ENCODE measurements around the gene FBN1.

Gene FBN1

GRCh38 chr15:48394970-48395369 is 250.5 kb downstream of the FBN1 start:
- no peak overlapping the region for H3K9ac ChIP-seq
- no peak overlapping the region for H2AFZ ChIP-seq
- no peaks in the 10 kb centered on the region for H3K27me3 ChIP-seq (ENCODE audit: control insufficient read depth, insufficient read depth, low read length)
- H3K27ac ChIP-seq = no peak overlapping the region
- no peaks in the 10 kb centered on the region for H3K36me3 ChIP-seq (ENCODE audit: control insufficient read depth, insufficient read depth, low read length)
- no peaks in the 10 kb centered on the region for H3K9me3 ChIP-seq (ENCODE audit: control insufficient read depth, low read length)
- no peaks in the 10 kb centered on the region for H3K79me2 ChIP-seq
- H3K4me2 ChIP-seq (ENCODE audit: low read length) = no peak overlapping the region
- H3K4me3 ChIP-seq (ENCODE audit: low read depth, low read length) = no peak overlapping the region
- no peaks in the 10 kb centered on the region for H3K4me1 ChIP-seq
- TF ChIP-seq, protein P1, sequence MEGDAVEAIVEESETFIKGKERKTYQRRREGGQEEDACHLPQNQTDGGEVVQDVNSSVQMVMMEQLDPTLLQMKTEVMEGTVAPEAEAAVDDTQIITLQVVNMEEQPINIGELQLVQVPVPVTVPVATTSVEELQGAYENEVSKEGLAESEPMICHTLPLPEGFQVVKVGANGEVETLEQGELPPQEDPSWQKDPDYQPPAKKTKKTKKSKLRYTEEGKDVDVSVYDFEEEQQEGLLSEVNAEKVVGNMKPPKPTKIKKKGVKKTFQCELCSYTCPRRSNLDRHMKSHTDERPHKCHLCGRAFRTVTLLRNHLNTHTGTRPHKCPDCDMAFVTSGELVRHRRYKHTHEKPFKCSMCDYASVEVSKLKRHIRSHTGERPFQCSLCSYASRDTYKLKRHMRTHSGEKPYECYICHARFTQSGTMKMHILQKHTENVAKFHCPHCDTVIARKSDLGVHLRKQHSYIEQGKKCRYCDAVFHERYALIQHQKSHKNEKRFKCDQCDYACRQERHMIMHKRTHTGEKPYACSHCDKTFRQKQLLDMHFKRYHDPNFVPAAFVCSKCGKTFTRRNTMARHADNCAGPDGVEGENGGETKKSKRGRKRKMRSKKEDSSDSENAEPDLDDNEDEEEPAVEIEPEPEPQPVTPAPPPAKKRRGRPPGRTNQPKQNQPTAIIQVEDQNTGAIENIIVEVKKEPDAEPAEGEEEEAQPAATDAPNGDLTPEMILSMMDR (IDR thresholded peaks at IDR 0.05) = no peak

DNA sequence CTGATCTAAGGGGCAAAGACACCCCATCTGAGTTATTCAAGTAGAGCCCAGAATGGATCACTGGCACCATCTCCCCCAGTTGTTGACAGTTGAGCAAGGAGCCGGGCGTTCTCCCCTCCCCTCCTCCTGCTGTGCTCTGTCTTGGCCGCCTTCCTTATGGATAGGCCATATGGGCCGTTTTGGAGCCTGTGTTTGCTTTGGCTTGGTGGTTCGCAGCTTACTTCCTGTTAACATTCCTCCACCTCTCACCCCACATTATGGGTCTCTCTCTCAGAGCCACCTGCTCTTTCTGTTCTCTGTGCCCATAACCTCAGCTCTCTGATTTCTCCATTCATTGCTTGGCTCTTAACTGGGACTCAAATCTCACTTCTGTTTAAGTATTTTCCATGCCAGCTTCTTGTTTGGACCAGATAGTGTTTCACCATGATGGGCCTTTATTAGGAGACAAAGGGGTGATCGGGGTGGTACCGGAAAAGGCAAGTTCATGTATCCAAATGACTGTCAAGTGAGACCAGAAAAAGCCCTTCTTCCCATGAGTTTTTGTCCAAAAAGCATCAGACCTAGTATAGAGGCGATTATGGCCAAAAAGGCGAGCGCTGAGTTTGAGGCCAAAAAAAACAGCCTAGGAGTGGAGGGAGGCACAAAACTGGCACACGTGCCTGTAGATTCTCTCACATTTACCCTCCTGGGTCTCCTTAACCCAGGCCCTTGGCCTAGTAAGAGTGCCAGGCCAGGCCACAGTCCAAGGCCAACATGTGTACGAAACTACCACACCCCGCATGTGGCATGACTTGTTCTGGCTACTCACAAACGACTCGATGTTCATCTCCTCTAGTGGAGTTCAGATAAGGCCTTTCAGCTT is 251.6 kb downstream of the FBN1 start:
- H2AFZ ChIP-seq = no peak overlapping the region
- no peaks in the 10 kb centered on the region for H3K27me3 ChIP-seq (ENCODE audit: control insufficient read depth, insufficient read depth, low read length)
- H3K4me3 ChIP-seq (ENCODE audit: low read depth, low read length) = no peak overlapping the region
- H3K9me3 ChIP-seq (ENCODE audit: control insufficient read depth, low read length) = no peaks in the 10 kb centered on the region
- no peak overlapping the region for H3K9ac ChIP-seq
- TF ChIP-seq, protein P1 (IDR thresholded peaks at IDR 0.05) = no peak
- no peaks in the 10 kb centered on the region for H3K36me3 ChIP-seq (ENCODE audit: control insufficient read depth, insufficient read depth, low read length)
- H3K27ac ChIP-seq = no peak overlapping the region
- H3K4me1 ChIP-seq = no peaks in the 10 kb centered on the region
- H3K79me2 ChIP-seq = no peaks in the 10 kb centered on the region
- H3K4me2 ChIP-seq (ENCODE audit: low read length) = no peak overlapping the region

DNA sequence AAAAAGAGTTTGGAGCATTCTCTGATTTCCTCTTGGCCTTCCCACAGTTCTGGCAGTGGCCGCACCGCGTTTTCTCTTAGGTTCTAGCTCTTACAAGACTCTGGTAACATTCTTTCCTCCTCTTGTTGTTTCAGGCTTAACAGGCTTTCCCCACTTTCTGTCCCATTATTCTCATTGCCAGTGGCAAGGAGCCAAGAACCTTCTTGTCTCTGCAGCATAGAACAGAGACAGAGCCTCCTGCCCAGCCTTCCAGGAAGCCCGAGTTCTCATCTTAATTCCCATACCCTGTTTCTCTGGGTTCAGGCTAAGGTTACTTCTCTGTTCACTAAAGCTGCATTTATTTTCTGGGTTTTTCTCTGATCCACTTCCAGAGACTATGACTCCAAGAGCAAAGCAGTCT is 253.2 kb downstream of the FBN1 start:
- Histone ChIP-seq H3K79me2 (no peaks in the 10 kb centered on the region), H3K27ac (no peak overlapping the region), H3K4me3 (ENCODE audit: low read depth, low read length) (no peak overlapping the region), H3K9ac (no peak overlapping the region), H3K27me3 (ENCODE audit: control insufficient read depth, insufficient read depth, low read length) (no peaks in the 10 kb centered on the region), H3K4me1 (no peaks in the 10 kb centered on the region), H2AFZ (no peak overlapping the region), H3K36me3 (ENCODE audit: control insufficient read depth, insufficient read depth, low read length) (no peaks in the 10 kb centered on the region), H3K9me3 (ENCODE audit: control insufficient read depth, low read length) (no peaks in the 10 kb centered on the region), H3K4me2 (ENCODE audit: low read length) (no peak overlapping the region)
- TF ChIP-seq, protein P1 (IDR thresholded peaks at IDR 0.05) = no peak

- no peaks in the 10 kb centered on the region for H3K27me3 ChIP-seq (ENCODE audit: control insufficient read depth, insufficient read depth, low read length)
- H2AFZ ChIP-seq = no peak overlapping the region
- no peak overlapping the region for H3K9ac ChIP-seq
- TF ChIP-seq, protein P1 (IDR thresholded peaks at IDR 0.05) = no peak
- no peak overlapping the region for H3K27ac ChIP-seq
- H3K36me3 ChIP-seq (ENCODE audit: control insufficient read depth, insufficient read depth, low read length) = no peaks in the 10 kb centered on the region
- no peaks in the 10 kb centered on the region for H3K79me2 ChIP-seq
- no peaks in the 10 kb centered on the region for H3K4me1 ChIP-seq
- no peaks in the 10 kb centered on the region for H3K9me3 ChIP-seq (ENCODE audit: control insufficient read depth, low read length)
- no peak overlapping the region for H3K4me2 ChIP-seq (ENCODE audit: low read length)
- H3K4me3 ChIP-seq (ENCODE audit: low read depth, low read length) = no peak overlapping the region
Observed at GRCh38 chr15:48391950-48392349, 253.6 kb downstream of the FBN1 start.

- TF ChIP-seq, protein P1 (IDR thresholded peaks at IDR 0.05) = no peak
- H3K79me2 ChIP-seq = no peaks in the 10 kb centered on the region
- H3K4me2 ChIP-seq (ENCODE audit: low read length) = no peak overlapping the region
- H3K9me3 ChIP-seq (ENCODE audit: control insufficient read depth, low read length) = no peaks in the 10 kb centered on the region
- H3K4me3 ChIP-seq (ENCODE audit: low read depth, low read length) = no peak overlapping the region
- no peaks in the 10 kb centered on the region for H3K4me1 ChIP-seq
- no peaks in the 10 kb centered on the region for H3K36me3 ChIP-seq (ENCODE audit: control insufficient read depth, insufficient read depth, low read length)
- no peaks in the 10 kb centered on the region for H3K27me3 ChIP-seq (ENCODE audit: control insufficient read depth, insufficient read depth, low read length)
- no peak overlapping the region for H3K27ac ChIP-seq
- no peak overlapping the region for H2AFZ ChIP-seq
- no peak overlapping the region for H3K9ac ChIP-seq
Observed at GRCh38 chr15:48389691-48390143, 255.8 kb downstream of the FBN1 start.

All from parathyroid adenoma (tissue), 2 donors.